GM23338 (cell line): ENCODE measurements around the gene TENT4B. TPM values are rescaled to one million over a fixed set of nuclear protein-coding genes. Genes with fewer than 3 reads are reported as not detected.

Experiments
- ATAC-seq: fragments of 200-7000 bp; cut with Tn5 transposase; 3 replicates; pipeline ENCODE4 v1.9.1; 2020
- DNase-seq: peaks from one replicate; pipeline ENCODE4 v3.0.0-alpha.2; 2015; ENCODE audit warnings: low spot score
- H2AFZ ChIP-seq: fragments of 200-600 bp; sonication (generic); 2 replicates; pipeline ENCODE4 v1.8.0; 2016; ENCODE audit warnings: antibody characterized with exemption, mild to moderate bottlenecking, moderate library complexity
- H3F3A ChIP-seq: fragments of 200-600 bp; sonication (generic); replicated peaks from 2 replicates; pipeline ENCODE4 v1.8.0; 2017; ENCODE audit warnings: antibody characterized with exemption, mixed run types, low read depth
- H3K27ac ChIP-seq: fragments of 200-600 bp; sonication (generic); 2 replicates; pipeline ENCODE4 v1.6.1; 2016; ENCODE audit warnings: low read depth
- H3K27me3 ChIP-seq: fragments of 200-600 bp; sonication (generic); 2 replicates; pipeline ENCODE4 v1.8.0; 2016; ENCODE audit warnings: mild to moderate bottlenecking, mixed run types, moderate library complexity; ENCODE audit not compliant: insufficient read depth
- H3K36me3 ChIP-seq: fragments of 200-600 bp; sonication (generic); 2 replicates; pipeline ENCODE4 v1.8.0; 2016; ENCODE audit warnings: mild to moderate bottlenecking; ENCODE audit not compliant: insufficient read depth
- H3K4me1 ChIP-seq: fragments of 200-600 bp; sonication (generic); 2 replicates; pipeline ENCODE4 v1.8.0; 2016; ENCODE audit warnings: mild to moderate bottlenecking, moderate library complexity; ENCODE audit not compliant: insufficient read depth
- H3K4me2 ChIP-seq: fragments of 200-600 bp; sonication (generic); 2 replicates; pipeline ENCODE4 v1.7.1; 2017; ENCODE audit warnings: mixed run types
- H3K4me3 ChIP-seq: fragments of 200-600 bp; sonication (generic); 2 replicates; pipeline ENCODE4 v1.6.1; 2016; ENCODE audit warnings: mixed run types
- H3K79me2 ChIP-seq: fragments of 200-600 bp; sonication (generic); replicated peaks from 2 replicates; pipeline ENCODE4 v1.8.0; 2017; ENCODE audit warnings: mild to moderate bottlenecking; ENCODE audit not compliant: insufficient read depth
- H3K9me2 ChIP-seq: fragments of 200-600 bp; sonication (generic); 2 replicates; pipeline ENCODE4 v1.8.0; 2017; ENCODE audit not compliant: insufficient read depth
- H4K20me1 ChIP-seq: fragments of 200-600 bp; sonication (generic); replicated peaks from 2 replicates; pipeline ENCODE4 v1.8.0; 2017; ENCODE audit warnings: mild to moderate bottlenecking; ENCODE audit not compliant: insufficient read depth
- H3K27ac Mint-ChIP-seq: 2 replicates; pipeline ENCODE4 v1.8.0; 2020; ENCODE audit warnings: inconsistent platforms, mild to moderate bottlenecking, moderate library complexity, mixed read lengths
- H3K27me3 Mint-ChIP-seq: 3 replicates; pipeline ENCODE4 v1.8.0; 2022; ENCODE audit warnings: low read depth, mild to moderate bottlenecking, moderate library complexity, mixed read lengths, inconsistent platforms; ENCODE audit not compliant: insufficient read depth, poor library complexity
- H3K36me3 Mint-ChIP-seq: 3 replicates; pipeline ENCODE4 v1.8.0; 2021; ENCODE audit warnings: low read depth, mild to moderate bottlenecking, inconsistent platforms, moderate library complexity, mixed read lengths
- H3K4me1 Mint-ChIP-seq: 3 replicates; pipeline ENCODE4 v1.8.0; 2020; ENCODE audit warnings: mild to moderate bottlenecking, inconsistent platforms, mixed read lengths
- H3K4me3 Mint-ChIP-seq: 3 replicates; pipeline ENCODE4 v1.8.0; 2021; ENCODE audit warnings: moderate library complexity, mild to moderate bottlenecking, inconsistent platforms, mixed read lengths
- H3K9me3 Mint-ChIP-seq: 3 replicates; pipeline ENCODE4 v1.8.0; 2020; ENCODE audit warnings: moderate library complexity, mild to moderate bottlenecking, inconsistent platforms, mixed read lengths
- CREB1 ChIP-seq: fragments of 250-450 bp; sonication (Bioruptor Pico); IDR thresholded peaks from 2 replicates; pipeline ENCODE4 v1.5.0; 2020; ENCODE audit warnings: low read depth, mild to moderate bottlenecking, moderate library complexity
- EZH2 ChIP-seq: fragments of 200-600 bp; sonication (generic); IDR thresholded peaks from one replicate; pipeline ENCODE4 v1.8.0; 2017; ENCODE audit warnings: antibody characterized with exemption, mild to moderate bottlenecking, low read depth; ENCODE audit not compliant: unreplicated experiment
- JUNB ChIP-seq: IDR thresholded peaks from one replicate; pipeline ENCODE4 v1.6.1; 2016; ENCODE audit warnings: antibody characterized with exemption; ENCODE audit not compliant: unreplicated experiment
- ZNF114 ChIP-seq: fragments of 250-450 bp; sonication (Bioruptor Pico); IDR thresholded peaks from 2 replicates; pipeline ENCODE4 v1.5.0; 2020; ENCODE audit warnings: mild to moderate bottlenecking, moderate library complexity
- ZNF331 ChIP-seq: fragments of 250-450 bp; sonication (Bioruptor Pico); IDR thresholded peaks from 2 replicates; pipeline ENCODE4 v1.5.0; 2020; ENCODE audit warnings: low read depth, mild to moderate bottlenecking, moderate library complexity
- ZNF462 ChIP-seq: fragments of 250-450 bp; sonication (Bioruptor Pico); IDR thresholded peaks from 2 replicates; pipeline ENCODE4 v1.5.0; 2020; ENCODE audit warnings: mild to moderate bottlenecking, moderate library complexity
- polyA plus RNA-seq: library from polyadenylated mRNA; unstranded; fragments of >200 nt; fragmentation: Nextera tagmentation; extraction: Ambion mirVana; gene quantifications from 2 replicates; pipeline ENCODE4 v1.2.1, GENCODE V29; 2016
- total RNA-seq: library from RNA; depleted of rRNA; stranded (reverse); fragments of >200 nt; shearing (Covaris generic); gene quantifications from 2 replicates; pipeline ENCODE4 v1.2.3, GENCODE V29; 2014

Gene TENT4B
- total and polyA plus RNA-seq, 2 experiments from 2014 or later = 17.6 to 21.3 TPM

GRCh38 chr16:50172195-50172922 lies 19.3 kb downstream of the TENT4B start (continued):
- TF ChIP-seq ZNF462 (CRISPR knock-in tag) = no peak

GRCh38 chr16:50173316-50173715 lies 20.2 kb downstream of the TENT4B start:
- Histone ChIP-seq H2AFZ (no peak overlapping the region), H3K27ac (no peak overlapping the region), H3K27me3 (no peaks in the 10 kb centered on the region), H3K4me1 (no peaks in the 10 kb centered on the region), H3K9me2 (no peaks in the 10 kb centered on the region), H3F3A (no peaks in the 10 kb centered on the region), H3K79me2 (peaks cover 96% of the 10 kb centered on the region), H4K20me1 (peaks cover 16% of the 10 kb centered on the region), H3K4me2 (no peak overlapping the region), H3K4me3 (no peak overlapping the region), H3K36me3 (no peaks in the 10 kb centered on the region; the same call in 1 of the 2 replicates)
- Mint-ChIP-seq H3K9me3 (no peaks in the 10 kb centered on the region), H3K4me1 (peaks cover 3% of the 10 kb centered on the region; the same call in 1 of the 3 replicates), H3K36me3 (no peaks in the 10 kb centered on the region), H3K4me3 (no peak overlapping the region), H3K27ac (no peak overlapping the region), H3K27me3 (peaks cover 2% of the 10 kb centered on the region)
- no peak for TF ChIP-seq ZNF114 (CRISPR knock-in tag)
- no peak for TF ChIP-seq ZNF331
- TF ChIP-seq CREB1 (CRISPR knock-in tag) = no peak
- no peak for TF ChIP-seq EZH2
- TF ChIP-seq JUNB = no peak
- DNase-seq (no peak), ATAC-seq (no peak)
